Natural killer cell (primary cell): ENCODE data around the gene VIP. TPM values are rescaled to one million over a fixed set of nuclear protein-coding genes. Genes with fewer than 3 reads are reported as not detected.
"Not testable (repeated sequence)": the region's sequence is repeated elsewhere in the genome, so short reads cannot be mapped to it uniquely, and the experiment has no call there.

Source experiments
- ATAC-seq, 3 donors: fragments of 150-1000 bp in 2 of 3; fragments of 200-7000 bp in 1 of 3; cut with Tn5 transposase; 1 replicate in 1 of 3; 2 replicates in 2 of 3; pipeline ENCODE4 v1.10.0; 2021; ENCODE audit warnings: mild to moderate bottlenecking in 2 of 3, moderate library complexity in 2 of 3
- DNase-seq, 2 donors: peaks; one replicate each; pipeline versions ENCODE4 v3.0.0 to v3.0.0-alpha.2; 2013 to 2021; ENCODE audit warnings: mixed read lengths in 1 of 2
- H3K27ac ChIP-seq: one replicate; pipeline ENCODE4 v1.5.1; 2013; ENCODE audit warnings: mild to moderate bottlenecking, low read length
- H3K27me3 ChIP-seq: one replicate; pipeline ENCODE4 v1.6.1; 2013; ENCODE audit warnings: low read length; ENCODE audit not compliant: control insufficient read depth, insufficient read depth
- H3K36me3 ChIP-seq: one replicate; pipeline ENCODE4 v1.6.1; 2013; ENCODE audit warnings: low read length; ENCODE audit not compliant: control insufficient read depth, insufficient read depth
- H3K4me1 ChIP-seq: one replicate; pipeline ENCODE4 v1.6.1; 2013; ENCODE audit warnings: low read length; ENCODE audit not compliant: control insufficient read depth, insufficient read depth
- H3K4me3 ChIP-seq: one replicate; pipeline ENCODE4 v1.5.1; 2013; ENCODE audit warnings: low read length
- H3K9me3 ChIP-seq: one replicate; pipeline ENCODE4 v1.6.1; 2013; ENCODE audit warnings: low read length; ENCODE audit not compliant: control insufficient read depth, insufficient read depth
- H3K27ac Mint-ChIP-seq, 2 donors: one replicate each; pipeline ENCODE4 v1.8.0; 2022; ENCODE audit warnings: mild to moderate bottlenecking in 2 of 2, mixed read lengths in 2 of 2, moderate library complexity in 1 of 2
- H3K27me3 Mint-ChIP-seq, 2 donors: one replicate each; pipeline ENCODE4 v1.8.0; 2022; ENCODE audit warnings: low read depth in 2 of 2, mixed read lengths in 2 of 2
- H3K36me3 Mint-ChIP-seq: one replicate; pipeline ENCODE4 v1.8.0; 2022; ENCODE audit warnings: mixed read lengths
- H3K4me1 Mint-ChIP-seq, 2 donors: one replicate each; pipeline ENCODE4 v1.8.0; 2022; ENCODE audit warnings: mixed read lengths in 2 of 2
- H3K4me3 Mint-ChIP-seq: one replicate; pipeline ENCODE4 v1.8.0; 2022; ENCODE audit warnings: mild to moderate bottlenecking, moderate library complexity, mixed read lengths
- H3K9me3 Mint-ChIP-seq, 2 donors: one replicate each; pipeline ENCODE4 v1.8.0; 2022; ENCODE audit warnings: mixed read lengths in 2 of 2
- CTCF ChIP-seq: fragments of 200-600 bp; IDR thresholded peaks from one replicate; pipeline ENCODE4 v1.8.0; 2022; ENCODE audit warnings: antibody characterized with exemption
- WGBS: methylation state at CpG from one replicate; pipeline ENCODE4 v1.1.7; 2013; ENCODE audit warnings: missing lambda C conversion rate; ENCODE audit not compliant: insufficient coverage; 5-methylcytosine and 5-hydroxymethylcytosine counted together
- intact Hi-C: fragments of 100-400 bp; cut with micrococcal nuclease; formaldehyde crosslinking; loops from one replicate; pipeline ENCODE4 v1.14.2; 2022
- total RNA-seq, 4 donors: library from RNA; stranded (reverse); fragments of 120-200 nt in 1 of 4; gene quantifications; one replicate each; pipeline versions ENCODE4 v1.2.3 to v1.2.4, GENCODE V29; 2013 to 2022

VIP gene
- not detected for total RNA-seq
- total RNA-seq (2013), result not detected

DNA sequence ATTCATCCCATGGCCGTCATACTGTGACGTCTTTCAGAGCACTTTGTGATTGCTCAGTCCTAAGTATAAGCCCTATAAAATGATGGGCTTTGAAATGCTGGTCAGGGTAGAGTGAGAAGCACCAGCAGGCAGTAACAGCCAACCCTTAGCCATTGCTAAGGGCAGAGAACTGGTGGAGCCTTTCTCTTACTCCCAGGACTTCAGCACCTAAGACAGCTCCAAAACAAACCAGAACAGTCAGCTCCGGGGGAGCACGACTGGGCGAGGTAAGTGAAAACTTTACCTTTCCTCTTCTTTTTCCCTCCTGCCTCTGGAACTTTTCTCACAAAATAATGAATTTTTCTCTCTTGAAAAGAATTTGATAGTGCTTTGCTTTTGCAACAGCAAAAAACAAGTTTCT lies at the start of gene VIP:
TSS of gene VIP (plus strand) at position 104 of the 400 bp plus-strand sequence. CDS start 1,381 bp downstream, outside the sequence.
- H3K4me3 ChIP-seq, result no peak within 1 kb of the TSS
- no peak for ATAC-seq
- H3K27me3 ChIP-seq, result peaks cover 7% of the 10 kb centered on the region
- Mint-ChIP-seq H3K36me3 (no peaks in the 10 kb centered on the region), H3K4me1 (no peaks in the 10 kb centered on the region), H3K4me3 (no peak within 1 kb of the TSS), H3K27me3 (peaks cover 0 to 6% of the 10 kb centered on the region in 2 donors), H3K27ac (no peak within 1 kb of the TSS), H3K9me3 (no peaks in the 10 kb centered on the region)
- no peaks in the 10 kb centered on the region for H3K36me3 ChIP-seq
- intact Hi-C loops, result no loop called here
- H3K9me3 ChIP-seq, result no peaks in the 10 kb centered on the region
- WGBS, result 29% methylated on average over 5 of the region's 5 CpGs
- TF ChIP-seq CTCF, result no peak
- no peaks in the 10 kb centered on the region for H3K4me1 ChIP-seq
- no peak for DNase-seq
- no peak within 1 kb of the TSS for H3K27ac ChIP-seq

DNA sequence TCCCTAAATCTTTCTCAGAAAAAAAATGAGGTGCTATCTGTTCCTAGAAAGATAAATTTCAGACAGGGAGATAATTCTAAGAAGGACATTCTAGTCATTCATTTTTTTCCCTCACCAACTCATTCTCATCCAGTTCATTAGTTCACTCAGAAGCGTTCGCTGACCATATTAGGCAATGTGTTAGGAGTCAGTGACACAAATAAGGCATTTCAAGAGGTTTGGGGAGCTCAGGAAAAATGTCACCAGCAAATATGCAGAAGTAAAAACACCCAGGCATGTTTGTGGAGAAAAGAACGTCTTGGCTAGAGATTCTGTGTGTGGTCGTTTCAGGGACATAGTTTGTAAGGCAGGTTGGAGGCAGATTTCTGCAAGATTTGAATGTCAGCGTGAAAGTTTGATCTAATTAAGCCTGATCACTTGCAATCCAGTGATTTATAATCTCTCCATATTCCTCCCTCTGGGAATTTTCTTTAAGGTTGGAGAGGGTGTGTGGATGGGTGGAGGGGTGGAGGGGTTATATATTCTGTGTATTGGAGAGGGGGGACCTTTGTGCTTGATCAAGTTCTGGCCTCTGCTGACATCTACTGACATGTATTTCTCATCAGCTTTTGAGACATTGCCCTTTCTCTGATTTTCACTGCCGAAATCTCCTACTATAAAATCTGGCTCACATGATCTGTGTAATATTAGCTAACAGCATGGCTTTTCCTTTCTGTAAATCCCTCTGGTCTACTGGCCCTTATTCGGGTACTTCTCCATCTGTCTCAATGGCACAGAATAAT lies 49.3 kb upstream of the VIP start:
- intact Hi-C loops, result no loop called here

DNA sequence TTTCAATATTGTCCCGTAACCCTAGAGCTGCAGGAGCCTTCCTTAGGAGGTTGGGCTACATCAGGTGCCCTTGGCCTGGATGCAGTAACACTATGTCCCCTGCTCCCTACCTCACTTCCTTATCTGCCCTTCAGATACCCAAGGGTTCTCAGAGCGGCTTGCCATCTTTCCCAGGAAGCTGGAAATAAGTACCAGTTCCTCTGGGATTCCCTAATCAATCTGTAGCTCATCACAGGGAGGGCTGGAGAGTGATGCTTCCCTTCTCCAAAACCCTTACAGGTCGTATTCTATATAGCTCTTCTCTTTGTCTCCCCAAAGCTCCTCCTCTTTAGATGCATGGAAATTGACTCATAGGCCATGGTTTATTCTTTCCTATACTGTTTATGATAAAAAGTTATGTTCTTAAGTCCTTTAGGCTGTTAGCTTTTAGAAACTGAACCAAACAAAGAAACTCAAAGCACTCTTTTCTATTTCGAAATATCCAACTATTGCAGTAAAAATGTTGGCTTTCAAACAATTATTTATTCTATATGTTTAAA lies 48.7 kb upstream of the VIP start:
- Mint-ChIP-seq H3K27ac (no peak overlapping the region), H3K27me3 (peaks cover 33 to 57% of the 10 kb centered on the region in 2 donors), H3K9me3 (no peaks in the 10 kb centered on the region), H3K36me3 (no peaks in the 10 kb centered on the region), H3K4me1 (peaks cover 0 to 8% of the 10 kb centered on the region in 2 donors), H3K4me3 (no peak overlapping the region)
- DNase-seq (no peak), ATAC-seq (no peak)
- Histone ChIP-seq H3K27me3 (peaks cover 15% of the 10 kb centered on the region), H3K9me3 (no peaks in the 10 kb centered on the region), H3K27ac (no peak overlapping the region), H3K36me3 (no peaks in the 10 kb centered on the region), H3K4me3 (no peak overlapping the region), H3K4me1 (no peaks in the 10 kb centered on the region)
- no peak for TF ChIP-seq CTCF
- intact Hi-C loops, result no loop called here
- WGBS, result 43% methylated on average over 3 of the region's 4 CpGs

More for the DNA sequence above, 49.3 kb upstream of the VIP start:
- Histone ChIP-seq H3K27me3 (peaks cover 15% of the 10 kb centered on the region), H3K36me3 (no peaks in the 10 kb centered on the region), H3K27ac (no peak overlapping the region), H3K4me3 (no peak overlapping the region), H3K4me1 (no peaks in the 10 kb centered on the region), H3K9me3 (no peaks in the 10 kb centered on the region)
- peaks cover 33 to 51% of the 10 kb centered on the region in 2 donors for H3K27me3 Mint-ChIP-seq
- H3K9me3 Mint-ChIP-seq, result no peaks in the 10 kb centered on the region
- H3K4me3 Mint-ChIP-seq, result no peak overlapping the region
- no peak for ATAC-seq
- no peaks in the 10 kb centered on the region for H3K36me3 Mint-ChIP-seq
- peaks cover 0 to 8% of the 10 kb centered on the region in 2 donors for H3K4me1 Mint-ChIP-seq
- WGBS, result 14% methylated on average over 6 of the region's 7 CpGs
- DNase-seq, result no peak
- no peak for TF ChIP-seq CTCF
- no peak overlapping the region for H3K27ac Mint-ChIP-seq

DNA sequence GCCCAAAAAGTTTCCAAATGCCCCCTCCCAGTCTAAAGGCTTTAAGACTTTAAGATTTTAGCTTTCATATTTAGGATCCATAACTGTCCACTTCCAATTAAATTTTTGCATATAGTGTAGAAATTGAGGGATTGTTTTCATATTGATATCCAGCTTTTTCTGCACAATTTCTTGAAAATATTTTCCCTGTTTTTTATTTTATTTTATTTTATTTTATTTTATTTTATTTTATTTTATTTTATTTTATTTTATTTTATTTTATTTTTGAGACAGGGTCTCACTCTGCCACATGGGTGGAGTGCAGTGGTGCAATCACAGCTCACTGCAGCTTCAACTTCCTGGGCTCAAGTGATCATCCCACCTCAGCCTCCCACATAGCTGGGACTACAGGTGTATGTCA lies 46.8 kb upstream of the VIP start:
- H3K4me3 ChIP-seq, H3K27ac ChIP-seq, H3K27ac Mint-ChIP-seq, H3K4me1 Mint-ChIP-seq, H3K4me1 ChIP-seq, H3K36me3 Mint-ChIP-seq, H3K9me3 Mint-ChIP-seq, H3K9me3 ChIP-seq, ATAC-seq, intact Hi-C loops, H3K4me3 Mint-ChIP-seq, DNase-seq, H3K36me3 ChIP-seq: not testable (repeated sequence)
- H3K27me3 ChIP-seq, result peaks cover 15% of the 10 kb centered on the region
- H3K27me3 Mint-ChIP-seq, result peaks cover 26 to 54% of the 10 kb centered on the region in 2 donors
